Ishikawa (cell line): ENCODE measurements around the gene ACTR8.

ENCODE experiments used
- CEBPB ChIP-seq: IDR thresholded peaks from 2 replicates; pipeline ENCODE4 v1.6.1; 2012
- CREB1 ChIP-seq: IDR thresholded peaks from 2 replicates; pipeline ENCODE4 v1.6.1; 2012; ENCODE audit warnings: low read depth
- EGR1 ChIP-seq: IDR thresholded peaks from 2 replicates; pipeline ENCODE4 v1.6.1; 2012
- EP300 ChIP-seq: IDR thresholded peaks from 2 replicates; pipeline ENCODE4 v1.6.1; 2012; ENCODE audit warnings: borderline replicate concordance
- FOXM1 ChIP-seq: IDR thresholded peaks from 2 replicates; pipeline ENCODE4 v1.6.1; 2012; ENCODE audit warnings: low read depth, borderline replicate concordance
- NFIC ChIP-seq: IDR thresholded peaks from 2 replicates; pipeline ENCODE4 v1.6.1; 2012
- RAD21 ChIP-seq: IDR thresholded peaks from 2 replicates; pipeline ENCODE4 v1.6.1; 2012; ENCODE audit warnings: low read depth
- TAF1 ChIP-seq: IDR thresholded peaks from 2 replicates; pipeline ENCODE4 v1.6.1; 2012; ENCODE audit warnings: low read depth, mild to moderate bottlenecking
- TCF12 ChIP-seq: IDR thresholded peaks from 2 replicates; pipeline ENCODE4 v1.6.1; 2012; ENCODE audit warnings: low read depth
- TEAD4 ChIP-seq: IDR thresholded peaks from 2 replicates; pipeline ENCODE4 v1.6.1; 2012
- YY1 ChIP-seq: IDR thresholded peaks from 2 replicates; pipeline ENCODE4 v1.6.1; 2012; ENCODE audit warnings: low read depth
- ZBTB7A ChIP-seq: IDR thresholded peaks from 2 replicates; pipeline ENCODE4 v1.6.1; 2012; ENCODE audit warnings: low read depth
- TF ChIP-seq, protein P1 (sequence below): IDR thresholded peaks from 2 replicates; pipeline ENCODE4 v1.6.1; 2012
- TF ChIP-seq, protein P2 (sequence below): IDR thresholded peaks from 2 replicates; pipeline ENCODE4 v1.6.1; 2012; ENCODE audit warnings: low read depth, mild to moderate bottlenecking
- TF ChIP-seq, protein P3 (sequence below): IDR thresholded peaks from 2 replicates; pipeline ENCODE4 v1.6.1; 2012

Gene ACTR8

DNA sequence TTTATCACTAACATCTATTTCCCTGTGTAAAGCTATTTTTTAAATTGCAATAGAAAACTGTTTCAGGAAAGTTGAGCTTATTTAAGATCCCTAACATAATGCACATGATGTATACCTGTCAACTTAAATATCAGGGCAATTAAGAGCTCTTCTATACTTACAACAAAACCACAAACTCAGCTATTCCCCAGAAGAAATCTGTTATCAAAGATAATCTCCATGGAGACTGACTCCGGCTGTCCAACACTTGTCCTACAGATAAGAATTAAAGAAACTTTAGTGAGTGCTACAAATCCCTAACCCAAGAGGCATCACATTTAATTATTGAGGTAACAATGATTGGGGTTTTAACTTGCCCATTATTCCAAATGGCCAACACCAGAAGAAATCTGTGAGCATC lies 6.3 kb upstream of the ACTR8 start:
- TF ChIP-seq CREB1 (no peak), YY1 (no peak), NFIC (no peak), EGR1 (no peak), TCF12 (no peak), ZBTB7A (no peak), RAD21 (no peak), TAF1 (no peak), TEAD4 (no peak), EP300 (no peak), CEBPB (no peak), FOXM1 (no peak)
- TF ChIP-seq, protein P1, sequence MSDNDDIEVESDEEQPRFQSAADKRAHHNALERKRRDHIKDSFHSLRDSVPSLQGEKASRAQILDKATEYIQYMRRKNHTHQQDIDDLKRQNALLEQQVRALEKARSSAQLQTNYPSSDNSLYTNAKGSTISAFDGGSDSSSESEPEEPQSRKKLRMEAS = no peak
- TF ChIP-seq, protein P2, sequence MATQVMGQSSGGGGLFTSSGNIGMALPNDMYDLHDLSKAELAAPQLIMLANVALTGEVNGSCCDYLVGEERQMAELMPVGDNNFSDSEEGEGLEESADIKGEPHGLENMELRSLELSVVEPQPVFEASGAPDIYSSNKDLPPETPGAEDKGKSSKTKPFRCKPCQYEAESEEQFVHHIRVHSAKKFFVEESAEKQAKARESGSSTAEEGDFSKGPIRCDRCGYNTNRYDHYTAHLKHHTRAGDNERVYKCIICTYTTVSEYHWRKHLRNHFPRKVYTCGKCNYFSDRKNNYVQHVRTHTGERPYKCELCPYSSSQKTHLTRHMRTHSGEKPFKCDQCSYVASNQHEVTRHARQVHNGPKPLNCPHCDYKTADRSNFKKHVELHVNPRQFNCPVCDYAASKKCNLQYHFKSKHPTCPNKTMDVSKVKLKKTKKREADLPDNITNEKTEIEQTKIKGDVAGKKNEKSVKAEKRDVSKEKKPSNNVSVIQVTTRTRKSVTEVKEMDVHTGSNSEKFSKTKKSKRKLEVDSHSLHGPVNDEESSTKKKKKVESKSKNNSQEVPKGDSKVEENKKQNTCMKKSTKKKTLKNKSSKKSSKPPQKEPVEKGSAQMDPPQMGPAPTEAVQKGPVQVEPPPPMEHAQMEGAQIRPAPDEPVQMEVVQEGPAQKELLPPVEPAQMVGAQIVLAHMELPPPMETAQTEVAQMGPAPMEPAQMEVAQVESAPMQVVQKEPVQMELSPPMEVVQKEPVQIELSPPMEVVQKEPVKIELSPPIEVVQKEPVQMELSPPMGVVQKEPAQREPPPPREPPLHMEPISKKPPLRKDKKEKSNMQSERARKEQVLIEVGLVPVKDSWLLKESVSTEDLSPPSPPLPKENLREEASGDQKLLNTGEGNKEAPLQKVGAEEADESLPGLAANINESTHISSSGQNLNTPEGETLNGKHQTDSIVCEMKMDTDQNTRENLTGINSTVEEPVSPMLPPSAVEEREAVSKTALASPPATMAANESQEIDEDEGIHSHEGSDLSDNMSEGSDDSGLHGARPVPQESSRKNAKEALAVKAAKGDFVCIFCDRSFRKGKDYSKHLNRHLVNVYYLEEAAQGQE = no peak
- TF ChIP-seq, protein P3, sequence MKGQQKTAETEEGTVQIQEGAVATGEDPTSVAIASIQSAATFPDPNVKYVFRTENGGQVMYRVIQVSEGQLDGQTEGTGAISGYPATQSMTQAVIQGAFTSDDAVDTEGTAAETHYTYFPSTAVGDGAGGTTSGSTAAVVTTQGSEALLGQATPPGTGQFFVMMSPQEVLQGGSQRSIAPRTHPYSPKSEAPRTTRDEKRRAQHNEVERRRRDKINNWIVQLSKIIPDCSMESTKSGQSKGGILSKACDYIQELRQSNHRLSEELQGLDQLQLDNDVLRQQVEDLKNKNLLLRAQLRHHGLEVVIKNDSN = no peak

DNA sequence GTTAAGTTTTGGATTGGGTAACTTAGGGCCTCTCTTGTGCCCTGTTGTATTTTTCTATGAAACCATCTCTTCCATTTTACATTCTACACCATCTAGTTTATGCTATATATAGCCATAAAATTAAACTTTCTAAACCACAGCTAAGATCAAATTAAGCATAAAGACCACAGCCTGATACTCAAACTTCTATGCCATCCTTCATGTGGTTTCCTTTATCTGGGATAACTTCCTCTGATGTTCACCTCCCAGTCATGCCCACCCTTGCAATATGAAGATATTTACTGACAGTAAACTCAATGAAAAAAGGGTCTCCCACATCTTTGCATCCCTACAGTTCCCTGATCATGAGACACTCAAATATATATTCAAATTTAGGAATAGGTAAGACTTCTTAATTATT lies 5.5 kb upstream of the ACTR8 start:
- TF ChIP-seq CEBPB = no peak
- TF ChIP-seq RAD21 = no peak
- no peak for TF ChIP-seq EGR1
- no peak for TF ChIP-seq YY1
- no peak for TF ChIP-seq EP300
- TF ChIP-seq ZBTB7A = no peak
- no peak for TF ChIP-seq TEAD4
- TF ChIP-seq, protein P3 = no peak
- TF ChIP-seq, protein P2 = no peak
- TF ChIP-seq TCF12 = no peak
- TF ChIP-seq NFIC = no peak
- no peak for TF ChIP-seq TAF1
- TF ChIP-seq, protein P1 = no peak

DNA sequence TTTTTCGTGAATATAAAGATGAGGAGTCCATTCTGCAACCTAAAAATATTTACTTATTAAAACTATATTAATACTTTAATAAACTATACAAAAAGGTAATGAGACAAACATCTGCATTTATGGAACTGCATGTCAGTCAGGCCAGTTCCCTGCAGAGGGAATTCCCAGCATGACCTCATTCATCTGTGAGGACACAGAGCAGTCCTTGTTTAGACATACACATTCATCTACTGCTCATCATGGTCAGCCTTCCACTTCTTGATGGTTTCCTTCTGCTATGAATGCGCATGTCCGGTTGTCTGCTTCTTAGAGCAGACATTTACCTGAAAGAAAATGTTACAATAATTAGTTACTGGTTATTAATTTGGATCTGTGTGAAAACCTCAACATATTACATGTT lies 3.3 kb upstream of the ACTR8 start:
- TF ChIP-seq TAF1 (no peak), RAD21 (no peak), YY1 (no peak), TEAD4 (no peak), EP300 (no peak), CEBPB (no peak), TCF12 (no peak), NFIC (no peak), CREB1 (no peak), FOXM1 (no peak), ZBTB7A (no peak), EGR1 (no peak)
- TF ChIP-seq, protein P3 = no peak
- TF ChIP-seq, protein P1 = no peak
- TF ChIP-seq, protein P2 = no peak

DNA sequence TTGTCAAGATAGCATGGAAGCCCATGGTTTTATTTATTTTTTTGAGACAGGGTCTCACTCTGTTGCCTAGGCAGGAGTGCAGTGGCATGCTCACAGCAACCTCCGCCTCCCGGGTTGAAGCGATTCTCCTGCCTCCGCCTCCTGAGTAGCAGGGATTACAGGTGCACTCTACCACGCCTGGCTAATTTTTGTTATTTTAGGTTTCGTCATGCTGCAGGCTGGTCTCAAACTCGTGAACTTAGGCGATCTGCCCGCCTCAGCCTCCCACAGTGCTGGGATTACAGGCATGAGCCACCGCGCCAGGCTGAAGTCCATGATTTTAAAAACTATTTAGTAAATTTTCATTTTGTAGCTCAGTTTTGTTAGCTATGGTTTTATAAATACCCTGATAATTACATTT lies 2.7 kb upstream of the ACTR8 start:
- TF ChIP-seq, protein P3 = no peak
- TF ChIP-seq CREB1 (no peak), EGR1 (no peak), TCF12 (no peak), NFIC (no peak), YY1 (no peak), RAD21 (no peak), CEBPB (no peak), EP300 (no peak), FOXM1 (no peak)
- TF ChIP-seq, protein P2 = no peak
- TF ChIP-seq, protein P1 = no peak
